PC-9 (cell line): ENCODE results near the gene B3GNT2. TPM values are rescaled to one million over a fixed set of nuclear protein-coding genes. Genes with fewer than 3 reads are reported as not detected.

ENCODE experiments used
- BruUV-seq: library from RNA; stranded (reverse); fragments of 400-500 nt; replicated peaks from 2 replicates; lab custom pipeline; 2021; lab: Mats Ljungman, UMichigan
- CTCF ChIA-PET: fragments of 300-600 bp; sonication (Branson Sonifier 250); formaldehyde crosslinking; loops from one replicate; lab custom pipeline; 2022; ENCODE audit warnings: antibody characterized with exemption; lab: Charles Lee
- POLR2A ChIA-PET: fragments of 300-600 bp; sonication (Branson Sonifier 250); formaldehyde crosslinking; loops from one replicate; lab custom pipeline; 2022; ENCODE audit warnings: antibody characterized with exemption; ENCODE audit not compliant: unreplicated experiment; lab: Charles Lee
- DNase-seq, 2 experiments: peaks; one replicate each; pipeline versions ENCODE4 v3.0.0 to v3.0.0-alpha.2; 2015 to 2022; ENCODE audit warnings: mixed read lengths in 1 of 2
- H2AFZ ChIP-seq: fragments of 200-600 bp; sonication (generic); 2 replicates; pipeline ENCODE4 v1.8.1; 2017; ENCODE audit warnings: antibody characterized with exemption
- H3F3A ChIP-seq: fragments of 200-600 bp; sonication (generic); 2 replicates; pipeline ENCODE4 v1.8.1; 2017; ENCODE audit warnings: antibody characterized with exemption, mild to moderate bottlenecking, low read depth; ENCODE audit not compliant: insufficient read depth
- H3K27ac ChIP-seq: fragments of 200-600 bp; sonication (generic); 2 replicates; pipeline ENCODE4 v1.6.1; 2016; ENCODE audit warnings: mixed run types
- H3K27me3 ChIP-seq: fragments of 200-600 bp; sonication (generic); 2 replicates; pipeline ENCODE4 v1.6.1; 2016; ENCODE audit warnings: low read depth, mixed run types; ENCODE audit not compliant: insufficient read depth
- H3K36me3 ChIP-seq: fragments of 200-600 bp; sonication (generic); 2 replicates; pipeline ENCODE4 v1.6.1; 2016; ENCODE audit warnings: low read depth, mixed run types
- H3K4me1 ChIP-seq: fragments of 200-600 bp; sonication (generic); replicated peaks from 2 replicates; pipeline ENCODE4 v1.6.1; 2016; ENCODE audit warnings: mixed run types; ENCODE audit not compliant: insufficient read depth
- H3K4me2 ChIP-seq: fragments of 200-600 bp; sonication (generic); 2 replicates; pipeline ENCODE4 v1.6.1; 2017; ENCODE audit warnings: mixed run types
- H3K4me3 ChIP-seq: fragments of 200-600 bp; sonication (generic); 2 replicates; pipeline ENCODE4 v1.6.1; 2016; ENCODE audit warnings: mixed run types
- H3K79me2 ChIP-seq: fragments of 200-600 bp; sonication (generic); 2 replicates; pipeline ENCODE4 v1.6.1; 2017; ENCODE audit warnings: low read depth, mixed run types
- H3K9me2 ChIP-seq: fragments of 200-600 bp; sonication (generic); 2 replicates; pipeline ENCODE4 v1.8.1; 2017; ENCODE audit warnings: mild to moderate bottlenecking; ENCODE audit not compliant: insufficient read depth
- H3K9me3 ChIP-seq: fragments of 200-600 bp; sonication (generic); 2 replicates; pipeline ENCODE4 v1.8.1; 2016; ENCODE audit warnings: low read depth; ENCODE audit not compliant: insufficient read depth
- H4K20me1 ChIP-seq: fragments of 200-600 bp; sonication (generic); 2 replicates; pipeline ENCODE4 v1.8.1; 2017; ENCODE audit not compliant: insufficient read depth
- CTCF ChIP-seq: fragments of 200-600 bp; sonication (generic); conservative IDR thresholded peaks from 2 replicates; pipeline ENCODE4 v1.6.1; 2017; ENCODE audit warnings: mixed run types, antibody characterized with exemption, mild to moderate bottlenecking, moderate library complexity
- EZH2 ChIP-seq: fragments of 200-600 bp; sonication (generic); IDR thresholded peaks from 2 replicates; pipeline ENCODE4 v1.8.0; 2017; ENCODE audit warnings: antibody characterized with exemption, low read depth
- intact Hi-C: fragments of 100-400 bp; cut with micrococcal nuclease; formaldehyde crosslinking; loops from one replicate; pipeline ENCODE4 v1.10.0; 2022; ENCODE audit not compliant: unreplicated experiment
- total RNA-seq: library from RNA; stranded (reverse); gene quantifications from 2 replicates; pipeline ENCODE4 v1.2.3, GENCODE V29; 2021

The B3GNT2 gene
- total RNA-seq, 1 experiment from 2014 or later, result 30.8 TPM

GRCh38 chr2:62208758-62209114 is 12.8 kb downstream of the B3GNT2 start:
- Histone ChIP-seq H3K27me3 (no peaks in the 10 kb centered on the region), H2AFZ (no peak overlapping the region), H3K27ac (no peak overlapping the region), H3K79me2 (peaks cover 100% of the 10 kb centered on the region), H3K4me2 (no peak overlapping the region), H4K20me1 (peaks cover 92% of the 10 kb centered on the region), H3K36me3 (0 out of 2 replicates have a peak, but pooled peaks cover 3% of the 10 kb centered on the region), H3K4me1 (no peaks in the 10 kb centered on the region), H3K4me3 (no peak overlapping the region), H3F3A (no peaks in the 10 kb centered on the region; the same call in 1 of the 2 replicates), H3K9me2 (no peaks in the 10 kb centered on the region), H3K9me3 (no peaks in the 10 kb centered on the region)
- POLR2A ChIA-PET, result interaction anchor here (0.6 kb wide), 1 partner anchor 200 kb away, joined by 31 read pairs; no protein-coding TSS in a partner anchor
- intact Hi-C loops, result no loop called here
- no TSS peak for BruUV-seq
- CTCF ChIA-PET, result no interaction called here
- no peak for TF ChIP-seq CTCF
- no peak for TF ChIP-seq EZH2
- DNase-seq, result no peak

DNA sequence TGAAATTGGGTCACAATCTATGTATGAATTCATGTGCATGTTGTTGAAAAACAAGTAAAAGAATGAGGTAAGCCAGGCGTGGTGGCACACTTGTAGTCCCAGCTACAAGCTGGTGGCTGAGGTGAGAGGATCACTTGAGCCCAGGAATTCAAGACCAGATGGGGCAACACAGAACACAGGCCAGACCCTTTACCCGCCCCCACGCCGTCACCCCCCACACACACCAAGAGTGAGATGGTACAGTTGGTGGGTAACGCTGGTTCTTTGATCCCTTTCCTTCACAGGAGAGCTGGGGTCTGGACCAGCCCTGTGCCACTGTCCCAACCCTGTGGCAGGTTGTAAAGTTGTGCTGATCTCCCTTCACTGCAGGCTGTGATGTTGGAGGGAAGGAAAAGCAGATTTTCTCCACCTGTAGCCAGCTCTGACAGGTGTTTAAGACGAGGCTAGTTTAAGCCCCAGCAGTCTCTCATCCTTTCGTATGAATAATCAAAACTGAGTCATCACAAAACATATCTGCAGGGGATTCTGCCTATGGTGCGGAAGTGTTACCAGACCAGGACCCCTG is 13.6 kb downstream of the B3GNT2 start:
- CTCF ChIA-PET, result no interaction called here
- H3K27ac ChIP-seq, result no peak overlapping the region
- no peak for TF ChIP-seq CTCF
- TF ChIP-seq EZH2, result no peak
- no peak overlapping the region for H3K4me3 ChIP-seq
- peaks cover 6% of the 10 kb centered on the region; the same call in 1 of the 2 replicates for H3K36me3 ChIP-seq
- no peak overlapping the region for H2AFZ ChIP-seq
- H3K4me2 ChIP-seq, result no peak overlapping the region
- no peaks in the 10 kb centered on the region for H3K9me3 ChIP-seq
- H3K27me3 ChIP-seq, result no peaks in the 10 kb centered on the region
- H3K79me2 ChIP-seq, result peaks cover 100% of the 10 kb centered on the region
- DNase-seq, result no peak
- no peaks in the 10 kb centered on the region for H3K4me1 ChIP-seq
- no peaks in the 10 kb centered on the region for H3K9me2 ChIP-seq
- POLR2A ChIA-PET, result no interaction called here
- intact Hi-C loops, result no loop called here
- H4K20me1 ChIP-seq, result peaks cover 92% of the 10 kb centered on the region
- BruUV-seq, result no TSS peak
- H3F3A ChIP-seq, result no peaks in the 10 kb centered on the region; the same call in 1 of the 2 replicates

DNA sequence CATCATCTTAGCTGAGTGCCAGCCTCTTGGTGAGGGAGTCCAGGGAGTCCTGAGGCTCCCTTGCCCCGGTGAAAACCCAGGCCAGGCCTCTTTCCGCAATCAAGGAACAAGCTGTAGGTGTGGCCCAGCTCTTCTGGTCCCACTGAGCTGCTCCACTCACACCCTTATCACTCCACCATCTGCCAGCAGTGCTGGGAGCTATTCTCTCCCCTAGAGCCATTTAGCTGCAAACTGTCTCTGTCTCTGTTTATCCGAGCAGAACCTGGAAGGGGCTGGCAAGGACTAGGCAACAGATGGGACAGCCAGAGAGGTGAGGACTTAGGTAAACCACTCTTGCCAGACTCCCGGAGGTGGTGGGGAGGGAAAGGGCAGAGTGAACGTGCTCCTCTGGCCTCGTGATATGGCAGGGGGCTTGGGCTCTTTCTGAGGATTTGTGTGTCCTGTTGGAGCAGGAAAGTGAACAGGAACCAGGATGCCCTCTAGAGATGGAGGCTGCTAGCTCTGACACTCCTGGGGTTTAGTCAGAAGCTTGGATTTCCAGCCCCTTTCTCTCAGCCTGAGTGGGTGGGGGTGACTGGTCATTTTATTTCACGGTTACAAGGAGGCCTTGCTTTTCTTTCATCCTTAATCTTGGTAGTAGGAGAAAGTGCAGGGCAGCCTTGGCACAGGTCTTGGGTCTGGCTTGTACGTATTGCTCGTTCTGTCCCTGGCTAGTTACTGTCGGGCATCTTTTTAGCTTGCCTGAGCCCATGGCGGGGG is 19.6 kb downstream of the B3GNT2 start:
- CTCF ChIA-PET, result interaction anchor here (0.6 kb wide), 1 partner anchor 46 kb away, joined by 3 read pairs; no protein-coding TSS in a partner anchor
- H3K27ac ChIP-seq, result no peak overlapping the region
- intact Hi-C loops, result no loop called here

More for the DNA sequence above, 19.6 kb downstream of the B3GNT2 start:
- Histone ChIP-seq H3K9me2 (no peaks in the 10 kb centered on the region), H3F3A (peaks cover 4% of the 10 kb centered on the region; the same call in 1 of the 2 replicates), H4K20me1 (peaks cover 61% of the 10 kb centered on the region), H3K4me3 (no peak overlapping the region), H3K36me3 (peaks cover 6% of the 10 kb centered on the region; the same call in 1 of the 2 replicates), H3K27me3 (no peaks in the 10 kb centered on the region), H3K9me3 (peaks cover 5% of the 10 kb centered on the region; the same call in 1 of the 2 replicates), H3K4me2 (no peak overlapping the region), H3K79me2 (peaks cover 100% of the 10 kb centered on the region), H3K4me1 (peaks cover 4% of the 10 kb centered on the region; the same call in 1 of the 2 replicates), H2AFZ (no peak overlapping the region)
- no TSS peak for BruUV-seq
- DNase-seq, result no peak
- TF ChIP-seq EZH2, result no peak
- no peak for TF ChIP-seq CTCF
- POLR2A ChIA-PET, result interaction anchor here (0.6 kb wide), 1 partner anchor 148 kb away, joined by 3 read pairs; no protein-coding TSS in a partner anchor
